HFF-Myc (cell line): ENCODE data around the gene SLC4A11.

Source experiments
- DNase-seq: peaks from one replicate; pipeline ENCODE4 v3.0.0-alpha.2; 2011; ENCODE audit warnings: low read depth; ENCODE audit errors: extremely low read depth
- H3K4me3 ChIP-seq: replicated peaks from 2 replicates; pipeline ENCODE4 v1.5.1; 2011; ENCODE audit warnings: low read depth, mild to moderate bottlenecking, control low read depth, low read length
- TF ChIP-seq, protein P1 (sequence below): IDR thresholded peaks from 2 replicates; pipeline ENCODE4 v1.5.1; 2012; ENCODE audit warnings: mild to moderate bottlenecking, low read depth, low read length, control low read depth; ENCODE audit errors: missing control alignments

SLC4A11 gene

DNA sequence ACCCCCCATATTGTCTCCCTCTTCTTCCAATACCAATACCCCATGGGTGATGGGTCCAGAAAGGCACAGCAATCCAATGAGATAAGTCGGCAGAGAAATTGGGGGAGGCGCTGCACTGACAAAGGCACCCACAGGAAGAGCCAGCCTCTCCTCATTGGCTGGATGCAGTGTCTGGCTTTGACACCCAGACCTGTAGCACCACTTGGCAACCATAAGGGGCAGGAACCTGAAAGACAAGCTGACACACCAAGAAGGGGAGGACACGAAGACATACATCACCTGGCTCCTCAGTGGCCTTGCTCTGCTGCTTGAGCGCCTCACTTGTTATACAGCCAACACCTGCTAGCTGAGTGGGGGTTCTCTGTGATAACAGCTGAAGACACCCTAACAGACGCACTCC is 19.4 kb upstream of the SLC4A11 start:
- no peak for DNase-seq
- TF ChIP-seq, protein P1, sequence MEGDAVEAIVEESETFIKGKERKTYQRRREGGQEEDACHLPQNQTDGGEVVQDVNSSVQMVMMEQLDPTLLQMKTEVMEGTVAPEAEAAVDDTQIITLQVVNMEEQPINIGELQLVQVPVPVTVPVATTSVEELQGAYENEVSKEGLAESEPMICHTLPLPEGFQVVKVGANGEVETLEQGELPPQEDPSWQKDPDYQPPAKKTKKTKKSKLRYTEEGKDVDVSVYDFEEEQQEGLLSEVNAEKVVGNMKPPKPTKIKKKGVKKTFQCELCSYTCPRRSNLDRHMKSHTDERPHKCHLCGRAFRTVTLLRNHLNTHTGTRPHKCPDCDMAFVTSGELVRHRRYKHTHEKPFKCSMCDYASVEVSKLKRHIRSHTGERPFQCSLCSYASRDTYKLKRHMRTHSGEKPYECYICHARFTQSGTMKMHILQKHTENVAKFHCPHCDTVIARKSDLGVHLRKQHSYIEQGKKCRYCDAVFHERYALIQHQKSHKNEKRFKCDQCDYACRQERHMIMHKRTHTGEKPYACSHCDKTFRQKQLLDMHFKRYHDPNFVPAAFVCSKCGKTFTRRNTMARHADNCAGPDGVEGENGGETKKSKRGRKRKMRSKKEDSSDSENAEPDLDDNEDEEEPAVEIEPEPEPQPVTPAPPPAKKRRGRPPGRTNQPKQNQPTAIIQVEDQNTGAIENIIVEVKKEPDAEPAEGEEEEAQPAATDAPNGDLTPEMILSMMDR, result no peak
- H3K4me3 ChIP-seq, result no peak overlapping the region

DNA sequence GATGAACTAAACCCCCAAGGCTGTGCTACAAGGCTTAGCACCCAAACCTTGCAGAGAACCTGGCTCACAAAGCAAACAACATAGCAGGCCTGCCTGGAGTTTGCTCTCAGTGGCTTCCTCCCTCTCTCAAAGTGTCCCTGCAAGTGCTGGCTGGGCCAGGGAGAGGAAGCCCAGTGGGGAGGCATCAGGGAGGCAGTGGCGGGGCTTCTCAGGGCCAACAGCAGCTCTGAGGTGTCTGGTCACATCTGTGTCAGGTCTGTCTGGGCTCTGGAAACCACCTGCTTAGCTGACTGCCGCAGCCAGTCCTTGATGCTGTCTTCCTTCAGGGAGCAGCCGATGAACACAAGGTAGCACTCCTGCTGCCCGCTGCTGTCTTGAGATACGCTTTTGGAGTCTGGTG is 16.7 kb upstream of the SLC4A11 start:
- TF ChIP-seq, protein P1, result no peak
- no peak overlapping the region for H3K4me3 ChIP-seq
- DNase-seq, result no peak

- no peak for DNase-seq
- no peak overlapping the region for H3K4me3 ChIP-seq
- TF ChIP-seq, protein P1, result no peak
These were observed 12.8 kb upstream of the SLC4A11 start for GRCh38 chr20:3251806-3252205.

- TF ChIP-seq, protein P1, result peak; percentile 25
- H3K4me3 ChIP-seq, result no peak overlapping the region
- DNase-seq, result no peak
These were observed 11.1 kb upstream of the SLC4A11 start for GRCh38 chr20:3250091-3250504.

- H3K4me3 ChIP-seq, result peak overlapping the region; percentile 26
- TF ChIP-seq, protein P1, result no peak
- no peak for DNase-seq
These were observed 10.0 kb upstream of the SLC4A11 start for GRCh38 chr20:3248993-3249347.

GRCh38 chr20:3248167-3248992 is 9.4 kb upstream of the SLC4A11 start:
- DNase-seq, result no peak
- H3K4me3 ChIP-seq, result peak overlapping the region; percentile 26

More at GRCh38 chr20:3248167-3248992, 9.4 kb upstream of the SLC4A11 start:
- TF ChIP-seq, protein P1, result no peak
